HepG2 (cell line): ENCODE results near the gene RIIAD1. TPM values are rescaled to one million over a fixed set of nuclear protein-coding genes. Genes with fewer than 3 reads are reported as not detected.

ENCODE experiments used
- IRF1 ChIP-seq: sonication (generic); formaldehyde crosslinking; IDR thresholded peaks from 2 replicates; pipeline ENCODE4 v1.4.0; 2020; ENCODE audit warnings: low read depth, mild to moderate bottlenecking, missing genetic modification reagents
- MAFK ChIP-seq, 2 experiments: IDR thresholded peaks in 1 of 2; conservative IDR thresholded peaks in 1 of 2; 2 replicates each; pipeline ENCODE4 v1.6.1; 2011; ENCODE audit warnings: improper control_type of control experiment in 2 of 2, low read length in 2 of 2
- MXD3 ChIP-seq: IDR thresholded peaks from 2 replicates; pipeline ENCODE4 v1.6.1; 2016; ENCODE audit warnings: mild to moderate bottlenecking, missing biosample characterization, missing genetic modification reagents
- NR1H2 ChIP-seq: sonication (generic); formaldehyde crosslinking; IDR thresholded peaks from 2 replicates; pipeline ENCODE4 v1.8.1; 2022; ENCODE audit warnings: low read depth, missing genetic modification reagents, borderline replicate concordance
- ZNF136 ChIP-seq: sonication (generic); formaldehyde crosslinking; IDR thresholded peaks from 2 replicates; pipeline ENCODE4 v1.8.1; 2022; ENCODE audit warnings: low read depth, mild to moderate bottlenecking, moderate library complexity, missing genetic modification reagents
- ZNF281 ChIP-seq: sonication (generic); formaldehyde crosslinking; IDR thresholded peaks from 2 replicates; pipeline ENCODE4 v1.4.0; 2020; ENCODE audit warnings: missing genetic modification reagents, borderline replicate concordance
- ZNF331 ChIP-seq: sonication (generic); formaldehyde crosslinking; IDR thresholded peaks from 2 replicates; pipeline ENCODE4 v1.4.0; 2020; ENCODE audit warnings: missing genetic modification reagents
- ZNF512 ChIP-seq: sonication (generic); formaldehyde crosslinking; IDR thresholded peaks from 2 replicates; pipeline ENCODE4 v1.4.0; 2020; ENCODE audit warnings: mild to moderate bottlenecking, missing genetic modification reagents
- ZNF577 ChIP-seq: sonication (generic); formaldehyde crosslinking; IDR thresholded peaks from 2 replicates; pipeline ENCODE4 v1.4.0; 2020; ENCODE audit warnings: mild to moderate bottlenecking, low read depth, missing genetic modification reagents, borderline replicate concordance
- ZNF607 ChIP-seq: sonication (generic); formaldehyde crosslinking; IDR thresholded peaks from 2 replicates; pipeline ENCODE4 v1.5.1; 2020; ENCODE audit warnings: missing genetic modification reagents, mild to moderate bottlenecking, borderline replicate concordance
- polyA plus RNA-seq, 8 experiments: library from polyadenylated mRNA; depleted of rRNA in 3 of 8; stranded (reverse) in 7 of 8; unstranded in 1 of 8; fragments of >200 nt; fragmentation: Illumina TruSeq in 4 of 8; extraction: Trizol in 4 of 8; gene quantifications; 2 replicates each; pipeline versions ENCODE4 v1.2.1 to v1.2.3, GENCODE V29; 2011 to 2016; ENCODE audit warnings: low read depth in 4 of 8, missing spikeins in 1 of 8, mixed read lengths in 1 of 8; ENCODE audit not compliant: insufficient read depth in 1 of 8
- total RNA-seq, 5 experiments: library from RNA; depleted of rRNA; stranded (reverse); fragments of >200 nt; fragmentation: Illumina TruSeq; extraction: Trizol; gene quantifications; 2 replicates each; pipeline ENCODE4 v1.2.3, GENCODE V29; 2016; ENCODE audit warnings: low read depth in 1 of 5
- TF ChIP-seq, protein P1 (sequence below): sonication (generic); formaldehyde crosslinking; IDR thresholded peaks from 2 replicates; pipeline ENCODE4 v1.9.0; 2021; ENCODE audit warnings: missing genetic modification reagents, mild to moderate bottlenecking, borderline replicate concordance
- TF ChIP-seq, protein P2 (sequence below): sonication (generic); formaldehyde crosslinking; IDR thresholded peaks from 2 replicates; pipeline ENCODE4 v1.4.0; 2020; ENCODE audit warnings: missing genetic modification reagents, borderline replicate concordance

Gene RIIAD1
- total and polyA plus RNA-seq, 2 of the 13 experiments (the other 11 are each of a cell fraction or from before 2014, with no cell fraction given) = not detected

GRCh38 chr1:151718666-151719065 is 2.7 kb upstream of the RIIAD1 start (continued):
- TF ChIP-seq, protein P1, sequence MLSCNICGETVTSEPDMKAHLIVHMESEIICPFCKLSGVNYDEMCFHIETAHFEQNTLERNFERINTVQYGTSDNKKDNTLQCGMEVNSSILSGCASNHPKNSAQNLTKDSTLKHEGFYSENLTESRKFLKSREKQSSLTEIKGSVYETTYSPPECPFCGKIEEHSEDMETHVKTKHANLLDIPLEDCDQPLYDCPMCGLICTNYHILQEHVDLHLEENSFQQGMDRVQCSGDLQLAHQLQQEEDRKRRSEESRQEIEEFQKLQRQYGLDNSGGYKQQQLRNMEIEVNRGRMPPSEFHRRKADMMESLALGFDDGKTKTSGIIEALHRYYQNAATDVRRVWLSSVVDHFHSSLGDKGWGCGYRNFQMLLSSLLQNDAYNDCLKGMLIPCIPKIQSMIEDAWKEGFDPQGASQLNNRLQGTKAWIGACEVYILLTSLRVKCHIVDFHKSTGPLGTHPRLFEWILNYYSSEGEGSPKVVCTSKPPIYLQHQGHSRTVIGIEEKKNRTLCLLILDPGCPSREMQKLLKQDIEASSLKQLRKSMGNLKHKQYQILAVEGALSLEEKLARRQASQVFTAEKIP (CRISPR knock-in tag) = no peak
- TF ChIP-seq MXD3 (CRISPR knock-in tag) (no peak), MAFK (conservative IDR thresholded peaks at IDR 0.05 in 1 of 2, IDR thresholded peaks at IDR 0.05 in 1 of 2; ENCODE audit: low read length in 2 of 2) (no peak), ZNF281 (CRISPR knock-in tag) (no peak), NR1H2 (no peak), ZNF577 (CRISPR knock-in tag) (no peak), ZNF512 (CRISPR knock-in tag) (no peak), ZNF607 (CRISPR knock-in tag) (no peak), IRF1 (CRISPR knock-in tag) (no peak), ZNF331 (CRISPR knock-in tag) (no peak), ZNF136 (no peak)
- TF ChIP-seq, protein P2, sequence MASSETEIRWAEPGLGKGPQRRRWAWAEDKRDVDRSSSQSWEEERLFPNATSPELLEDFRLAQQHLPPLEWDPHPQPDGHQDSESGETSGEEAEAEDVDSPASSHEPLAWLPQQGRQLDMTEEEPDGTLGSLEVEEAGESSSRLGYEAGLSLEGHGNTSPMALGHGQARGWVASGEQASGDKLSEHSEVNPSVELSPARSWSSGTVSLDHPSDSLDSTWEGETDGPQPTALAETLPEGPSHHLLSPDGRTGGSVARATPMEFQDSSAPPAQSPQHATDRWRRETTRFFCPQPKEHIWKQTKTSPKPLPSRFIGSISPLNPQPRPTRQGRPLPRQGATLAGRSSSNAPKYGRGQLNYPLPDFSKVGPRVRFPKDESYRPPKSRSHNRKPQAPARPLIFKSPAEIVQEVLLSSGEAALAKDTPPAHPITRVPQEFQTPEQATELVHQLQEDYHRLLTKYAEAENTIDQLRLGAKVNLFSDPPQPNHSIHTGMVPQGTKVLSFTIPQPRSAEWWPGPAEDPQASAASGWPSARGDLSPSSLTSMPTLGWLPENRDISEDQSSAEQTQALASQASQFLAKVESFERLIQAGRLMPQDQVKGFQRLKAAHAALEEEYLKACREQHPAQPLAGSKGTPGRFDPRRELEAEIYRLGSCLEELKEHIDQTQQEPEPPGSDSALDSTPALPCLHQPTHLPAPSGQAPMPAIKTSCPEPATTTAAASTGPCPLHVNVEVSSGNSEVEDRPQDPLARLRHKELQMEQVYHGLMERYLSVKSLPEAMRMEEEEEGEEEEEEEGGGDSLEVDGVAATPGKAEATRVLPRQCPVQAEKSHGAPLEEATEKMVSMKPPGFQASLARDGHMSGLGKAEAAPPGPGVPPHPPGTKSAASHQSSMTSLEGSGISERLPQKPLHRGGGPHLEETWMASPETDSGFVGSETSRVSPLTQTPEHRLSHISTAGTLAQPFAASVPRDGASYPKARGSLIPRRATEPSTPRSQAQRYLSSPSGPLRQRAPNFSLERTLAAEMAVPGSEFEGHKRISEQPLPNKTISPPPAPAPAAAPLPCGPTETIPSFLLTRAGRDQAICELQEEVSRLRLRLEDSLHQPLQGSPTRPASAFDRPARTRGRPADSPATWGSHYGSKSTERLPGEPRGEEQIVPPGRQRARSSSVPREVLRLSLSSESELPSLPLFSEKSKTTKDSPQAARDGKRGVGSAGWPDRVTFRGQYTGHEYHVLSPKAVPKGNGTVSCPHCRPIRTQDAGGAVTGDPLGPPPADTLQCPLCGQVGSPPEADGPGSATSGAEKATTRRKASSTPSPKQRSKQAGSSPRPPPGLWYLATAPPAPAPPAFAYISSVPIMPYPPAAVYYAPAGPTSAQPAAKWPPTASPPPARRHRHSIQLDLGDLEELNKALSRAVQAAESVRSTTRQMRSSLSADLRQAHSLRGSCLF (CRISPR knock-in tag) = no peak
